ENCODE data around the gene ICE2.

- TF ChIP-seq CTCF (IDR thresholded peaks at IDR 0.05; ENCODE audit: insufficient read depth, low read length, poor library complexity, severe bottlenecking), result no peak
- no peak for TF ChIP-seq EZH2phosphoT487 (conservative IDR thresholded peaks at IDR 0.05; ENCODE audit: low read length)
Measured at GRCh38 chr15:60386615-60387014, 92.3 kb downstream of the ICE2 start.

Data from SU-DHL-6 (cell line).